HepG2 (cell line): ENCODE data around the gene MYL12B. TPM values are rescaled to one million over a fixed set of nuclear protein-coding genes. Genes with fewer than 3 reads are reported as not detected.

ENCODE experiments used
- ATAC-seq: fragments of 200-7000 bp; cut with Tn5 transposase; 3 replicates; pipeline ENCODE4 v1.9.1; 2020; ENCODE audit warnings: mild to moderate bottlenecking, moderate library complexity
- BruUV-seq: library from RNA; stranded (reverse); fragments of 400-500 nt; replicated peaks from 2 replicates; lab custom pipeline; 2021; lab: Mats Ljungman, UMichigan
- CTCF ChIA-PET: fragments of 300-600 bp; formaldehyde crosslinking; extraction: SDS; loops from one replicate; lab custom pipeline; 2021; ENCODE audit warnings: low total read pairs, inconsistent platforms, low intra/inter-chr PET ratio; lab: Yijun Ruan, JAX
- POLR2A ChIA-PET: fragments of 350-600 bp; sonication (Branson Sonifier 250); formaldehyde crosslinking; loops from one replicate; lab custom pipeline; 2020; ENCODE audit warnings: antibody characterized with exemption, inconsistent platforms; lab: Yijun Ruan, JAX
- DNase-seq: peaks from one replicate; pipeline ENCODE4 v3.0.0-alpha.2; 2015; ENCODE audit warnings: low spot score
- FAIRE-seq: peaks from 3 replicates; lab custom pipeline; 2011; peaks lifted over from hg19 to GRCh38; lab: Jason Lieb, UNC
- H2AFZ ChIP-seq: one replicate; pipeline ENCODE4 v1.6.1; 2011; ENCODE audit warnings: low read length, inconsistent platforms
- H3K27ac ChIP-seq: fragments of 300-600 bp; 3 replicates; pipeline ENCODE4 v1.8.0; 2011; ENCODE audit warnings: mixed run types, mild to moderate bottlenecking, mixed read lengths, low read length, inconsistent platforms; ENCODE audit not compliant: insufficient read depth; ENCODE audit errors: extremely low read length
- H3K27me3 ChIP-seq, 2 experiments: fragments of 200-600 bp in 1 of 2; 2 replicates in 1 of 2; 3 replicates in 1 of 2; pipeline versions ENCODE4 v1.6.0 to v1.8.0; 2011; ENCODE audit warnings: low read length in 2 of 2, mild to moderate bottlenecking in 2 of 2, moderate library complexity in 2 of 2, inconsistent platforms in 1 of 2; ENCODE audit not compliant: insufficient read depth in 2 of 2, control insufficient read depth in 1 of 2
- H3K36me3 ChIP-seq, 2 experiments: fragments of 200-600 bp in 1 of 2; replicated peaks in 1 of 2; 2 replicates in 1 of 2; 3 replicates in 1 of 2; pipeline versions ENCODE4 v1.5.1 to v1.8.0; 2011; ENCODE audit warnings: low read length in 2 of 2, inconsistent platforms in 1 of 2; ENCODE audit not compliant: insufficient read depth in 2 of 2, control insufficient read depth in 1 of 2
- H3K4me1 ChIP-seq: 2 replicates; pipeline ENCODE4 v1.5.1; 2012; ENCODE audit warnings: low read length, inconsistent platforms; ENCODE audit not compliant: insufficient read depth
- H3K4me2 ChIP-seq: 2 replicates; pipeline ENCODE4 v1.6.0; 2011; ENCODE audit warnings: low read depth, low read length, inconsistent platforms
- H3K4me3 ChIP-seq, 3 experiments: fragments of 200-600 bp in 1 of 3; sonication (generic), shearing (Covaris generic) in 1 of 3; replicated peaks in 1 of 3; 2 replicates each; pipeline ENCODE4 v1.5.1; 2011 to 2016; ENCODE audit warnings: low read length in 3 of 3, inconsistent platforms in 2 of 3, low read depth in 2 of 3, mild to moderate bottlenecking in 2 of 3, control low read depth in 1 of 3, mixed read lengths in 1 of 3; ENCODE audit not compliant: insufficient read depth in 1 of 3
- H3K79me2 ChIP-seq: one replicate; pipeline ENCODE4 v1.6.1; 2011; ENCODE audit warnings: low read length, inconsistent platforms; ENCODE audit not compliant: insufficient read depth
- H3K9ac ChIP-seq: 2 replicates; pipeline ENCODE4 v1.6.0; 2011; ENCODE audit warnings: mild to moderate bottlenecking, low read depth, low read length, inconsistent platforms; ENCODE audit not compliant: insufficient read depth
- H3K9me3 ChIP-seq: 2 replicates; pipeline ENCODE4 v1.5.1; 2012; ENCODE audit warnings: mild to moderate bottlenecking, low read length
- H4K20me1 ChIP-seq: 2 replicates; pipeline ENCODE4 v1.6.0; 2011; ENCODE audit warnings: inconsistent platforms, mild to moderate bottlenecking, low read length, moderate library complexity; ENCODE audit not compliant: insufficient read depth
- CREBL2 ChIP-seq: sonication (generic); formaldehyde crosslinking; IDR thresholded peaks from 2 replicates; pipeline ENCODE4 v1.8.1; 2023; ENCODE audit warnings: missing genetic modification reagents, mild to moderate bottlenecking, borderline replicate concordance
- NKX3-1 ChIP-seq: sonication (generic); formaldehyde crosslinking; IDR thresholded peaks from 2 replicates; pipeline ENCODE4 v1.5.0; 2020; ENCODE audit warnings: missing genetic modification reagents
- PBX2 ChIP-seq: IDR thresholded peaks from 2 replicates; pipeline ENCODE4 v1.6.1; 2016; ENCODE audit warnings: control low read depth
- PRDM10 ChIP-seq: sonication (generic); formaldehyde crosslinking; IDR thresholded peaks from 2 replicates; pipeline ENCODE4 v1.4.0; 2020; ENCODE audit warnings: low read depth, missing genetic modification reagents
- TERF1 ChIP-seq: sonication (generic); formaldehyde crosslinking; IDR thresholded peaks from 2 replicates; pipeline ENCODE4 v1.8.0; 2022; ENCODE audit warnings: mild to moderate bottlenecking, missing genetic modification reagents, moderate library complexity
- ZXDC ChIP-seq: sonication (generic); formaldehyde crosslinking; IDR thresholded peaks from 2 replicates; pipeline ENCODE4 v1.5.0; 2020; ENCODE audit warnings: mild to moderate bottlenecking, missing genetic modification reagents
- WGBS: methylation state at CpG from one replicate; pipeline ENCODE4 v1.1.6; 2017; ENCODE audit warnings: low lambda C conversion rate; 5-methylcytosine and 5-hydroxymethylcytosine counted together
- in situ Hi-C: cut with HindIII; loops from 2 replicates; pipeline ENCODE4 v1.10.0; 2017; ENCODE audit warnings: low pct_unique_long_range_greater_than_20kb; ENCODE audit not compliant: extremely low pct_ligation_motif_present
- intact Hi-C: fragments of 100-400 bp; cut with micrococcal nuclease; formaldehyde crosslinking; loops from one replicate; pipeline ENCODE4 v1.10.0; 2022; ENCODE audit not compliant: unreplicated experiment
- polyA plus RNA-seq, 8 experiments: library from polyadenylated mRNA; depleted of rRNA in 3 of 8; stranded (reverse) in 7 of 8; unstranded in 1 of 8; fragments of >200 nt; fragmentation: Illumina TruSeq in 4 of 8; extraction: Trizol in 4 of 8; gene quantifications; 2 replicates each; pipeline versions ENCODE4 v1.2.1 to v1.2.3, GENCODE V29; 2011 to 2016; ENCODE audit warnings: low read depth in 4 of 8, missing spikeins in 1 of 8, mixed read lengths in 1 of 8; ENCODE audit not compliant: insufficient read depth in 1 of 8
- total RNA-seq, 5 experiments: library from RNA; depleted of rRNA; stranded (reverse); fragments of >200 nt; fragmentation: Illumina TruSeq; extraction: Trizol; gene quantifications; 2 replicates each; pipeline ENCODE4 v1.2.3, GENCODE V29; 2016; ENCODE audit warnings: low read depth in 1 of 5

The MYL12B gene
- total and polyA plus RNA-seq, 2 of the 13 experiments (the other 11 are each of a cell fraction or from before 2014, with no cell fraction given): 265 to 340 TPM

- H2AFZ ChIP-seq: no peak overlapping the region
- H4K20me1 ChIP-seq: peaks cover 47% of the 10 kb centered on the region
- TF ChIP-seq PBX2: no peak
- no peak for TF ChIP-seq NKX3-1
- TF ChIP-seq CREBL2: no peak
- no peak for TF ChIP-seq PRDM10 (CRISPR knock-in tag)
- no peak for TF ChIP-seq ZXDC (CRISPR knock-in tag)
- no peak for TF ChIP-seq TERF1 (CRISPR knock-in tag)
Measured at GRCh38 chr18:3262234-3263131, 550 bp downstream of the MYL12B start.

More at GRCh38 chr18:3262234-3263131, 550 bp downstream of the MYL12B start:
- H3K4me3 ChIP-seq: peak overlapping the region; percentile 90 to 96 (median 94)
- intact Hi-C loops: loop anchor here (2.0 to 5.0 kb wide), 2 partner anchors 16 to 195 kb away; partner anchors contain the start of gene MYL12A
- ATAC-seq (peak; percentile 65), DNase-seq (no peak), FAIRE-seq (no peak)
- peaks cover 60% of the 10 kb centered on the region for H3K79me2 ChIP-seq
- 0% methylated on average over 15 of the region's 69 CpGs for WGBS
- H3K9ac ChIP-seq: peak overlapping the region; percentile 99
- no TSS peak for BruUV-seq
- H3K9me3 ChIP-seq: no peaks in the 10 kb centered on the region
- CTCF ChIA-PET: no interaction called here
- peak overlapping the region; percentile 96 for H3K27ac ChIP-seq
- H3K36me3 ChIP-seq: no peaks in the 10 kb centered on the region
- H3K4me2 ChIP-seq: peak overlapping the region; percentile 91
- H3K4me1 ChIP-seq: peaks cover 63% of the 10 kb centered on the region
- no peaks in the 10 kb centered on the region; a peak in 2 of 5 replicates for H3K27me3 ChIP-seq
- POLR2A ChIA-PET: interaction anchor here (0.7 to 1.8 kb wide), 7 partner anchors 9 to 402 kb away, joined by 3 to 18 read pairs (median 5); partner anchors contain the start of gene MYL12A
- in situ Hi-C loops: no loop called here
